HG03139 (cell line): ENCODE measurements around the gene MYEOV.

Experiments
- ATAC-seq: cut with Tn5 transposase; IDR thresholded peaks from one replicate; pipeline ENCODE4 v1.9.1; 2021; ENCODE audit not compliant: unreplicated experiment

The MYEOV gene

DNA sequence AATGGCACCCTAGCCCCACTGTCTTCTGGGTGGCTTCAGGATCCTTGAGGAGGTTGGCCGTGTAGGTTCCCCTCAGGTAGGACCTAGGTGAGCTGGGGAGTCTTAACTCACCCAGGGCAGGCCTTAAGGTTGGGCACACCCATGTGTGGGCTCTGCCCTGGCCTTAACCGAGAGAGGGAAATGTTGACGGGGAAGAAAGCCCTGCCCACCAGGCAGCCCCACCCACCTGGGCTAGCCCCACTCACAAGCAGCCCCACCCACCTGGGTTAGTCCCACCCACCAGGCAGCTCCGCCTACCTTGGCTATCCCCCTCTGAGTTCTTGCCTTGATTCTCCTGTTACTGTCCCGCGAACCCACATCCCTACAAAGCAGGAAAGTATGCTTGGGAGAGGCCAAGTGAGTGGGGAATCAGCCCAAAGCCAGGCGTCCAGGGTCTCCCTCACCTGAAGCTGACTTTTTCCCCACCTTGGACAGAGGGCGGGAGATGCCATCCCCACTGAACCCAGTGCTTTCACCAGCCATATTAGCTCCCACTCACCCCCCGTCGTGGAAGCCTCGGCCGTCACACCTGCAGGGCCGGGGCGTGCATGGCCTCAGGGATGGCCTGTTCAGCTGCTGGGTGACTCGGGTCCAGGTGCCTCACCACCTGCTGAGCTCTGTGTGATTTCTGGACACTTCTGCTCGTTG, at the start of gene MYEOV:
TSS of gene MYEOV (plus strand) at position 337 of the 687 bp plus-strand sequence. CDS start 1,200 bp downstream, outside the sequence.
- ATAC-seq = no peak

DNA sequence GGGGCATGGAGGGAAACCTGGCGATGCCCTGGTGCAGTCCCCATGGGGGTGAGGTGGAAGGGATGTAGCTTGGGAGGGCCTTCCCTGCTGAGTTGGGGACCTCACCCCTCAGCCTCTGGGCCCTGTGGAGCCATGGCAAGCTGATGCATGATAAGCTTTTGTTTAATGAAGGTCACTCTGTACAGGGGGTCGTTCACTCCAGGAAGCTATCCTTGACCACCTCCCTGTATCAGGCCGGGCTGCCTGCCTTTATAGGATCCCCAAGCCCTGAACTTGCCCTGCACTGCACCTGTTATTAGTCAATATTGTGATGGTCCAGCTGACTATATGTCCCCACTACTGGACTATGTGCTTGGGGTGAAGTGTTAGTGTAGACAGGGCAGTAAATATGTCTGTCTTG, 49.7 kb upstream of the MYEOV start:
- ATAC-seq = no peak

DNA sequence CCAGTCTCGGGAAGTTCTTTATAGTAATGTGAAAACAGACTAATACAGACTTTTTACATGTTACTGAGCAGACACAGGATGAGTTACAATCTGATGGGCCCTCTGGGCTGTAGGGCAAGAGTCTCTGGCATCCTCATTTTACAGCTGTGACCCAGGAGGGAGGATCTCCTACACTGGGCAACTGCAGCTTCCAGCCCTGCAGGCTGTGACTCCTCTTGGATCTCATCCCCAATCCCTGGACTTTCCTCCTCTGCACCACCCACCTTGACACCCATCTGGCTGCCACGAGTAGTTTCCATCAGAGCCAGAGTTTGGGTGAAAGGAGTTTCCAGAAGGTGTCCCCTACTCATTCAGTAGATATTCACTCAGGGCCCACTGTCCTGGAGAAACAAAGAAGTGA, 48.9 kb upstream of the MYEOV start:
- no peak for ATAC-seq

DNA sequence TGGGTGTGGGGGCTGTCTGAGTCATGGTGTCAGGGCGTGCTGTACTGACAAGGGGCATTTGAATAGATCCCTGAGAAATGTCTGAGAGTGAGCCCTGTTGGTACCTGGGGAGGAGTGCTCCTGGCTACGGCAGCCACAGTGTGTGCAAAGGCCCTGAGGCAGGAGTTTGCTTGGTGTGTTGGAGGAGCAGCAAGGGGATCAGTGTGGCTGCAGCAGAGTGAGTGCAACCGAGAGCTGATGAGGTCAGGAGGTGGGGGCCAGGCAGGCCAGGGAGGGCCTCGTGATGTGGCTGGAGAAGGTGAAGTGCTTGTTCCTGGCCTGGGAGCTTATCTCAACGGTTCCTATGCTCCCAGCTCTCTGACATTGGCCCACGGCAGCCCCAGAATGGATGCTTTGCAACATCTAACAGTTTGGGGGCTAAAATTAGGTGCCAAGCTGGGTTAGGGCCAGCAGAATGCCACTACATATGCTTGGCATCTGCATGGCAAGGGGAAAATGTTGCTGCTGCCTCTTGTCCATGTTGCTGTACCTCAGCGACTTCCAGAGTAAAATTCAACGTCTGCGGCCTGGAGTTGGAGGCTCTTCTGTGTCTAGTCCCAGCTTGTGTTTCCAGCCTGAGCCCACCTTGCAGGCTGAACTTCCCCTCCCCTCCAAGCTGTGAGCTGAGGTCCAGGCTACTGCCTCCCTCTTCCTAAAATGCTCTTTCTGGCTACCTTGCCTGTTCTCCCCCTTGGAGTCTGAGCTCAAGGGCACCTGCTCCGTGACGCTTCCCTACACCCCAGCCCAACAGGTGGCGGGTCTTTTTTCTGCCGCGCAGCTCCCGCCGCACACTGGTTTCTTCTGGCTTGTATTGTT, 48.2 kb upstream of the MYEOV start:
- ATAC-seq = no peak

DNA sequence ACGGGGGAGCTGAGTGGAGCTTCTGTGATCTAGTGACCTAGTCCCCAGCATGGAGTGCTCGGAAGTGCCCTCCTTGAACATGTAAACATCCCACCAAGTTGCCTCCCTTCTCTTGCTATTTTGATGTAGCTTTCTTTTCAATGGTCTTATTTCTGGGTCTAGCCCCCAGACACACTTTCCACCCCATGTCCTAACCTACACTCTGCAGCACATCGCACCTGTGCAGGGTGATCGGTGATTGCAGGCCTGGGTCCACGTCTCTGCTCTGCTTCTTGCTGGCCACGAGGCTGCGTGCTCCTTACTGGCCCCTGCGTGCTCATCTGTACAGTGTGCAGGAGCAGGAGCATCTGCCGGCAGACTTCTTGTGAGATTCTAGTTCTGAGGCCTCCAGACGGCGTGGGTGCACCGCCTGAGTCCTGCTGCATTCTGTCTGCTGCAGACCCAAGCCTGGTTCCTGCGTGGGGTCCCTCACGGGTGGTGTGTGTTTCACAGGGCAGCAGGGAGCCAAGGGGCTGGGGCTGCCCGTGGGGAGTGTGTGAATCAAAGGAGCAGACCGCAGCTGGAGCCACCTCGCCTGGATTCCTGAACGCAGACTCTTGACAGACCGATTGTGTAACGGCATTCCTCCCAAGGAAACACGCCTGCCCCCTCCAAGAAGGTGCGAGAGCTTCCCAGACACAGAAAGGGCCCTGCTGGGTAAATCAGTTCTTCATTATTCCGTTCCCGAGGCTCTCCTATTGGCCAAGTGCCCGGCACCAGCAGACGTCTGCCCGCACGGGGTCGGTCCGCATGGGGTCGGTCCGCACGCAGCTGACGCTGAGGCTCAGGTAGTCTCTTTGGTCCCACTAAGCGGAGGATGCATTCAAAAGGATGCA, 44.4 kb upstream of the MYEOV start:
- no peak for ATAC-seq

DNA sequence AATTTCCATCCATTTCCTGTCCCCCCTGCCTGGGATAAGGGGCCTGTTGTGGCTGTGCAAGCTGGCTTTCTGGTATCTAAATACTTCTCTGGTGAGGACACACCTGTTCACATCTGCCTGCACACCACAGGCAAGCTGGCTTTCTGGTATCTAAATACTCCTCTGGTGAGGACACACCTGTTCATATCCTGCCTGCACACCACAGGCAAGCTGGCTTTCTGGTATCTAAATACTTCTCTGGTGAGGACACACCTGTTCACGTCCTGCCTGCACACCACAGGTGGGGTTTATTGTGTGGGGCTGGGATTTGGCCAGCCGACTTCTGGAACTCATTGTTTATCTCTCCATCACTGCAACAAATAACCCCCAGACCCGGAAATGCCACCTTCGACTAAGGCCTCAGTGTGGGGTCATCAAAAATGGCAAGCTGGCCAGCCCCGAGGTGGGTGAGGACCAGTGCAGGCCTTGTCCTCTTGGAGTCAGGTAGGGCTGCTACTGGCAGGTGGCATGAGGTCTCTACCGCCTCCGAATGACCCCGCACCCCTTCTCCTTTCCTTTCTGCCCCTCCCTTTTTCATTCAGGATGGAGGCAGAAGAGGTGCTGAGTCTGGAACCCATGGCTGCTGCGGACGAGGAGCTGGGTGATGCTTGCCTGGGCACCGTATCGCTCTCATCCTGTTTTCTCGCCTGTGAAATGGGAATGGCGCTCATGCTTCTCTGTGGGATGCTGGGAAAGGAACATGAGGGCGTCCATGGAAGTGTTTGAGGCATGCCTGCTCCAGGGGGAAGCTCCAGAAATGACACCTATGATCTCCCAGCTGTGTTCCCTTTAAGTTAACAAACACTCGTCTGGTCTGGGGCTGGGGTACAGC, 43.5 kb upstream of the MYEOV start:
- ATAC-seq = no peak

DNA sequence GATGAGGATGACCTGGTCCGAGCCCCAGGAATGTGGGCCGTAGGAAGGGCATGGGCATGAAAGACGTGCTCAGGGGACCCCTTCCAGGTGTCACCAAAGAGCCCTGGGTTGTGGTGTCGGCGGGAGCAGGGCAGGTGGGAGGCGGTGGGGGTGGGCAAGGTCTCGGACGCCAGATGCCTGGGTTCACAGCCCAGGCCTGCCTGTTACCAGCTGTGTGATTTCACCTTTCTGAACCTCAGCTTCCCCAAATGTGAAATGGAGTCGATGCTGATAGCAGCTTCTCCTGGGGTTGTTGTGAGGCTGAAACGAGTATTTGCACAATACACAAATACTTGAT, 42.9 kb upstream of the MYEOV start:
- ATAC-seq = no peak

DNA sequence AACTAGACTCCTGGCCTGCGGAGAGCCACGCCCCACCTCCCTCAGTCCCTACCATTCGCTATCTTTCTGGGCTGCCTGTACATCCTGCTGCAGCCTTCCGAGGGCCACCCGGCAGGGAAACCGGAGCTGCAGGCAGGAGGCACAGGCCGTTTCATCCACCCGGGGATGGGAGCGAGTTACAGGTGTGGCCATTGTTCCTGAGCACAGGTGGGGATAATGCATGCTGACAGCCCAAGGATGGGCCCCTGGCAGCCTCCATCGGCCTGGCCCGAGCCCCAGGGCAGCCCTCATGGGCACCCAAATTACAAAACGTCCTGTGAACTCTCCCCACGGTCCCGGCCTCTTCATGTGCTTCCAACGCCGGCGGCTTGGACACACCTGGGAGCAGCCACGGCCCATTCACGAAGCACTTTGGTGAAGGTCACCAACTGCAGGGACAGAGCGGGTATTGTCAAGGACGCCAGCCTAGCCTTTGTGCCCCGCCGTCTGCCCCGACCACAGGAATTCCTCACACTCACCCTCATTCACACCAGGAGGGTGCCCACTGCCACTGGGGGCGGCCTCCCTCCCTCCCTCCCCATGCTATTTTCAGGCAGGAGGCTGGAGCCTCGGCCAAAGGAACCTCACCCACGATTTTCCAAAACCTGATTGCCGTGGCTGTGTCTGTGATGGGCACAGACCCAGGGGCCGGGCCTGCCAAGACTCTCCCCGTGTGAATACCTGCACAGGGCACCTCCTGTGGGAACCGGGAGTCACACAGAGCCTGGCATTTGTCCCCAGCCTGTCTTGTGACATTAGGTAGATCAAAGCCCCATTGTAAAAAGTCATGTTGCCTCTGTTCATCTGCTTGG, 42.1 kb upstream of the MYEOV start:
- no peak for ATAC-seq

DNA sequence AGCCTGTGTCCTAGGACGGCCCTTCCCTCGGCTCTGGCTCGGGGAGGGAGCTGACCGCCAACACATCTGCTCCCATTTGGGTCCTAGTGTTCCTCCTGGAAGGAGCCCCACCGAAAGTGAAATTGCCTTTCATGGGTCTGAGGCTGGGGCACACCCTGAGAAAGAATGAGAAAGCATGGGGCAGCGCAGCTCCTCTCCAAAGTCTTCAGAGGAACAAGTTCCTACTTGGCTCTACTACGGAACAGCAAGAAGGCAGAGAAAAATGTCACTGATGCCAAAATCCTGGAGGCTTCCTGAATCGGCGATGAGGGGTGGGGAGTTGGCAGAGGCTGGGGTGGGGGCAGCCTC, 41.5 kb upstream of the MYEOV start:
- no peak for ATAC-seq

DNA sequence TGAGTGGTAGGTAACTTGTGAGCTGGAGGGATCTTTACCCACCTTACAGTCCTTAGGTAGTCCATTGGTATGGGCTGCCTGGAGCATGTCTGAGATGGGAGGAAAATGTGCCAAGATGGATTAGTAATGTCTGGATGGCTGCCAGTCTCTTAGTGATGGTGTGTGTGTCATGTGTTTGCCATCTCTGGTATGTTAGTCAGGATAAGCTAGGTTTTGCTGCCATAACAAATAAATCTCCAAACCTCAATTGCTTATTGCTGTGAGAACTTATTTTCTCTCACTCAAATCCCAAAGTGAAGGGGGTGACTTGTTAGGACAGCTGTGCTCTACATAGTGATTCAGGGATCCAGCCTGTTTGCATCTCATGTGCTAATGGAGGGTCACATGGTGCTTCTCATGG, 40.9 kb upstream of the MYEOV start:
- no peak for ATAC-seq

DNA sequence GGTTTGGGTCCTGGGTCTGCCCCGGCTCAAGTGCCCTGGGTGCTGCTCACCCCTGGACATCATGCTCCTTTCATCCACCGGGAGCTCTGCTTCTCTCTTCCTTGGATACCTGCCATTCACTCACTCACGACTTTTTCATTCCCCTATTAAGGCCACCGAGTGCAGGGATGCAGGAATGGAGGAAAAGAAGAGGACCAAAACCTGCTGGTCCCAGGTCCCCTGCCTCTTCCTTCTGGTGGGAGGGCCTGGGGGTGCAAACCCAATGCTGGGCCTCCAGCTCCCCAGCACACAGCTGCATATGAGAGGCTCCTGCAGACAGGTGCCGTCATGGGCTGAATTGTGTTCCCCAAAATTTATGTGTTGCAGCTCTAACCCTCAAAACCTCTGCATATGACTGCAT, 36.8 kb upstream of the MYEOV start:
- ATAC-seq = no peak

DNA sequence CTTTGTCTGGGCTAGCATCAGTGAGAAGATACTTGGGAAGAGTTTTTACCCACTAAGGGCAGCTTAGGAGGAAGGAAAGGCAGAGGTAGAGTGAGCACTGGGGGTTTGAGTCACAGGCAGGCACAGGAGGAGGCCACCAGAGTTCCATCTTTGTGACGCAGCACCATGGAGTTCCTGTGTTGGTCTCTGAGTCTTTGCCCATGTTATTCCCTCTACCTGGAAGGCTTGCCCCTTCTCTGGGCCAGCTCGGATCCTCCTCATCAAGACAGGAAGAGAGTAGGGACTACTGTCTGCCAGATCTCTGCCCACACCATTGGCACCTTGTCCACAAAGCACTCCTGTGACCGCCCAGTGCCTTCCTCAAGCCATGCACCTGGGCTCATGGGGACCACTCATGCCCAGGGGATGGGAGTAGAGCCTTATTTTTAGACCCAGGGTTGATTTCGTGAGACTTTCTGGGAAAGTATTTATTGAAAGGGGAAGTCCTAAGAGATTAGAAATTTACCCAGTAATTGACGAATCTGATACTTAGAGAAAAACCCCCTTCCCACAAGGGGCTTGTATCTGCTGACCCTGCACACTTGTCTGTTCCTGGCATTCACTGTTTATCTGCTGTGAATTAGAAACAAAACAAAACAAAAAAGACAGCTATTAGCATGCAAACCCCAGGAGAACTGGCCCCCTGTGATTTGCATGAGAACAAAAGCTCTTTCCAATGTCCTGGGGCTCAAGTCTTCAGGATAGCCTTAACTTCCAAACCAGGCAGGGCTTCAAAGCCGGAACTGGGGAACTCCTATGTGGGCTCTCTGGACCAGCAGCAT, 35.9 kb upstream of the MYEOV start:
- ATAC-seq = no peak

DNA sequence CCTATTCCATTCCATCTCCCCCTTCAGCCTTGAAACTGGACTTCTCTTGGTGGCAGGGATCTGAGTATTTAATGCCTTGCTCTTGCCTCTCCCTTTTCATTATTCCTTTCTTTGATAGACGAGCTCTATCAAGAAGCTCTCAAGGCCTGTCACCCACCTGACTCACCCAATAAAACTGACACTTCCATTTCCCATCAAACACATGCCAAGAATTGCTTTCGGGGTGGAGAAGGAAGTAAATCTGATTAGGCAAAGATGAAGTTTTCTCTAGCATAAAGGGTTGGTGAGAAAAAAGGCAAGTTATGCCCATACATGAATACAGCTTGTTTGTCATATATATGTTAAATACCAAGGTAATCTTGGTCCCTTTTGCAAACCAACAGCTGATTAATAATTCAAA, 34.9 kb upstream of the MYEOV start:
- no peak for ATAC-seq

DNA sequence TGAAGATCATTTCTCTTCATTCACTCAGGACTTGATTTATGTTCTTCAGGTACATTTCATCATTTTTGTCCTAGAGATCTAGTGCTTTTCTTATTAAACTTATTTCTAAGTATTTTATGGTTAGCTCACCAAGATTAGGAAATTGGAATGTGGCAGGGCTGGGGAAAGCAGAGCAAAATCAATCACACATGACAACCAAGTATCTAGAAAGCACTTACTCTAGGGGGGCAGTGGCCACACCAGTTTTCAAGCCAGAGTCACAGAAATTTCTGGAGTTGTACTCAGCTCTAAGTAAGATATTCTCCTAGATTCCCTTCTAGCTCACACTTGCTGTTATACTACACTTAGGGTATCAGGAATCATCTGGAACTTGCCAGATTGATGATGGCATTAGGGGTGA, 33.3 kb upstream of the MYEOV start:
- no peak for ATAC-seq

DNA sequence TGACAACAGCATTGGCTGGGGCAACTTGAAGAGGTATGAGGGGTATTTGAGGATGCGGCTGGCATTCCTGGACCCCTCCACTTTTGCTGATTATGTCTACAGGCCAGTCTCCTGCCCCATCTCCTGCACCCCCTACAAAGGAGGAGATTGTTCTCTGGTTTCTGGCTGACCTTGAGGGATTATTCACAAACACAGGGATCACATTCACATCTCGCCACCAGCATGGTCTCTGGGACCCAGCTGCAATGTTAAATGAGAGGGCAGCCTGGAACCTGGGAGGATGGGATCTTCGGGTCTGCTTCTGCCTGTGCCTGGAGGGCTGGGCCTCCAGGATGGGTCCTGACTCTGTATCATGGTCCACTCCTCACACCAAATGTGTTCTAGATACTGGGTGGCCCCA, 32.8 kb upstream of the MYEOV start:
- no peak for ATAC-seq

DNA sequence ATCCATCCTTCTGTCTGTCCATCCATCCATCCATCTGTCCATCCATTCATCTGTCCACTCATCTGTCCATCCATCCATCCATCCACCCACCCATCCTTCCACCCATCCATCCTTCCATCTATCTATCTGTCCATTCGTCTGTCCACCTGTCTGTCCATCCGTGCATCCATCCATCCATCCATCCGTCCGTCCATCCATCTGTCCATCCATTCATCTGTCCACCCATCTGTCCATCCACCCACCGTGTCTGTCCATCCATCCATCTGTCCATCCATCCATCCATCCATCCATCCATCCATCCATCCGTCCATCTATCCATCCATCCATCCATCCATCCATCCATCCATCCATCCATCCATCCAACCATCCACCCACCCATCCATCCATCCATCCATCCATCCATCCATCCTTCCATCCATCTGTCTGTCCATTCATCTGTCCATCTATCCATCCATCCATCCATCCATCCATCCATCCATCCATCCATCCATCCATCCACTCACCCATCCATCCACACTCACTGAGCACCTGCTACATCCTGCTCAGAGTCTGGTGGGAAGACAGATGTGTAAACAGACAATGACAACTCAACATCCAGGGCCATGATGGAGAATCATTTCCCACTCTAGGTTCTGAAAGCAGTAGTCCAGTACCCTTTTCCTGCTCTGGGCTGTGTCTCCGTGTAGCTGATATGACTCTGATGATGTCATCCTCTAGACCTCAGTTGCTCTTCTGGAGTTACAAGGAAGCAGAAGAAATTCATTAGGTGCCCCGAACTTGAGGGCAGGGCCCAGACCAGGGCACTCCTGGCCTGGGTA, 30.8 kb upstream of the MYEOV start:
- no peak for ATAC-seq

DNA sequence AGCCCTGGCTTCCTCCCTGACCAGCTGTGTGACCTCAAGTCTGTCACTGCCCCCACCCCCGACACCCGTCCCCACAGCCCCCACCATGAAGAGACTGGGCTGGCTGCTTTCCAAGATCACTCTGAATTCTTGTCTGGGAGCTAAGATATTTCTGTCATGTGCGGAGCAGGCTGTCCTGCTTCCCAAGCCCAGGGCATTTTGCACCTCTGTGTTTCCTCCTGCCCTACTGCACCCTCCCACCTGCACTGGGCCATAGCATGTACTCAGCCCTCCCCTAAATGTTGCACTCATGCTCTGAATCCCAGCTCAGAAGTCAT, 30.3 kb upstream of the MYEOV start:
- no peak for ATAC-seq

DNA sequence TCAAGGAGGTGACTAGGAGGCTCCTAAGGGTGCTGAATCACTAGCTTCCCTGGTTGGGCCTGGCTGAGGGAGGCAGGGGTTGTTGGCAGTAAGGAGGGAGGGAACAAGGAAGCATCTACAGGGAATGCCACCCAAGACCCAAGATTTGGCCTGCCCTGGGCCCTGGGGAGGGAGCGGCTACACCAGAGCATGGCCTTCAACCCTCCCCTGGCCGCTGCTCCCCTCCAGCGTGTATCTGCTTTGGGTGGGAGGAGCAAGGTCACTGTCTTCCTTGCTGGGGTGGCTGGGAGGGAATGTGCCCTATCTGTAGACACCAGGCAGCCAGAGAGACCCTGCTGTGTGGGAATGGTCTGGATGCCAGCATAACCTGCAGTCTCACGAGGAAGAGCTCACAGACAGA, 29.5 kb upstream of the MYEOV start:
- ATAC-seq = no peak
